GM13977 (cell line): ENCODE data around the gene PARS2.

Experiments
- DNase-seq: peaks from one replicate; pipeline ENCODE4 v3.0.0; 2012; ENCODE audit warnings: low spot score
- CTCF ChIP-seq: IDR thresholded peaks from 2 replicates; pipeline ENCODE4 v1.5.1; 2012; ENCODE audit warnings: mild to moderate bottlenecking, control low read depth; ENCODE audit not compliant: insufficient read depth; ENCODE audit errors: extremely low read depth, missing control alignments
- in situ Hi-C: fragments of 300-500 bp; cut with MboI; formaldehyde crosslinking; loops from one replicate; pipeline ENCODE4 v1.12.0; 2022; ENCODE audit warnings: low sequenced_read_pairs, low pct_unique_long_range_greater_than_20kb, mixed read lengths, inconsistent platforms; ENCODE audit not compliant: unreplicated experiment

PARS2 gene

DNA sequence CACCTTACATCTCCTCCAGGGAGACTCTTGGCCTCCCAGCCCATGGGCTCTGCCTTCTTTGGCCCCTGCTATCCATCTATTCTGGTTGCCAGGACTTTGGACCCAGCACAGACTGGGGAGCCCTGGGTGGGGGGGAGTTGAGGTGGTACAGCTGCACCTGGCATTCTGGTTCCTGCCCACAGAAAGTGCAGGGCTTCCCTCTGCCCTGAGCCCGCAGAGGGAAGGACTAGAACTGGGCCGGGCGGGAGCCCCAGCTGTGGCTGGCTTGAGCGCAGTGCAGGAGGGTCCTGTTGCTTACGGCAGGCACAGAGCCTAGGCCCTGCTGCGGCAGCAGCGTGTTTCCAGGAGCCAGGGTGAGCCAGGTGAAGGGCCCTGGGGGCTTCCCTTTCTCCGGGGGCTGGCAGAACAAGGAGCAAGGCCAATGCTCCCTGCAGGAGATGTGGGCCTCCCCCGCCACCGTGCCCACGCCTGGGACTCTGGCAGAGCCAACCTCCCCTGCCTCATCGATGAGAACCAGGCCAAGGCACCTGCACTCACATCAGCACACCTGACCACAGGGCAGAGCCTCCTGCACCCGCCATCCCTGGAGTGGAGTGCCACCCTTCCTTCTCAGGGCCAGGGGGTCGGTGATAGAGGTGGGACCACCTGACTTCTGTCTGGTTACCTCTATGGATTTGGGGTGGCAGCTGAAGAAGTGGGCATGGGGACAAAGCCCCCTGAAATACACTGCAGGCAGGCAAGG lies 16.1 kb downstream of the PARS2 start:
- in situ Hi-C loops, result no loop called here
- TF ChIP-seq CTCF, result no peak
- DNase-seq, result no peak

DNA sequence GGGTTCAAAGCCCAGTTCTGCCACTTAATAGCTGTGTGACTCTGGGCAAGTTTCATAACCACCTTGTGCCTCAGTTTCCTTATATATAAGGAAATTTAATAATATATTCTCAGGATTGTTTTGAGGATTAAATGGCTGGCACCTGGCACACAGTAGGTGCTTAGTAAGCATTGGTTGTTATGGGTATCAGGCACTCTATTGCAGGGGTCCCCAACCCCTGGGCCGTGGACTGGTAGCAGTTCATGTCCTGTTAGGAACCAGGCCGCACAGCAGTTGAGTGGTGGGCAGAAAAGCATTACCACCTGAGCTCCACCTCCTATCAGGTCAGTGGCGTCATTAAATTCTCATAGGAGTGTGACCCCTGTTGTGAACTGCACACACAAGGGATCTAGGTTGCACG lies 18.5 kb downstream of the PARS2 start:
- in situ Hi-C loops, result no loop called here
- DNase-seq, result no peak
- TF ChIP-seq CTCF, result no peak

DNA sequence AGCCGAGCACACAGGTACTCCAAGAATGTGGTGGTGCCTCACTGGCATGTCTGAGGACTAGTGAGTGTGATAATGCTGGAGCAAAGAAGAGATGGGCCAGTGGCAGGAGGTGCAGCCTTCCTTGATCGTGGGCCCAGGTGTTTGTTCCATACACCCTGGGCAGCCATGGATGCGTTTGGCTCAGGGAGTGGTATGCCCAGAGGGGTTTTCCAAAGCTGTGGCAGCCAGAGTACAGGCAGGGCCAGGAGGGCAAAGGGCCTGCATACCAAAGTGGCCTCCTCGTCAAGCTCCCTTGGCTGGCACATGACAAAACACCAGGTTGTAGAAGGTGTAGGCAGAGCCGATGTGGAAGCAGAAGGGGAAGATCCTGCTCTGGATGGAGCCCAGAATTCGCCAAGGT lies 19.0 kb downstream of the PARS2 start:
- TF ChIP-seq CTCF, result no peak
- DNase-seq, result no peak
- in situ Hi-C loops, result no loop called here

GRCh38 chr1:54744696-54745095 lies 19.6 kb downstream of the PARS2 start:
- DNase-seq, result peak; percentile 2
- in situ Hi-C loops, result no loop called here
- TF ChIP-seq CTCF, result no peak

DNA sequence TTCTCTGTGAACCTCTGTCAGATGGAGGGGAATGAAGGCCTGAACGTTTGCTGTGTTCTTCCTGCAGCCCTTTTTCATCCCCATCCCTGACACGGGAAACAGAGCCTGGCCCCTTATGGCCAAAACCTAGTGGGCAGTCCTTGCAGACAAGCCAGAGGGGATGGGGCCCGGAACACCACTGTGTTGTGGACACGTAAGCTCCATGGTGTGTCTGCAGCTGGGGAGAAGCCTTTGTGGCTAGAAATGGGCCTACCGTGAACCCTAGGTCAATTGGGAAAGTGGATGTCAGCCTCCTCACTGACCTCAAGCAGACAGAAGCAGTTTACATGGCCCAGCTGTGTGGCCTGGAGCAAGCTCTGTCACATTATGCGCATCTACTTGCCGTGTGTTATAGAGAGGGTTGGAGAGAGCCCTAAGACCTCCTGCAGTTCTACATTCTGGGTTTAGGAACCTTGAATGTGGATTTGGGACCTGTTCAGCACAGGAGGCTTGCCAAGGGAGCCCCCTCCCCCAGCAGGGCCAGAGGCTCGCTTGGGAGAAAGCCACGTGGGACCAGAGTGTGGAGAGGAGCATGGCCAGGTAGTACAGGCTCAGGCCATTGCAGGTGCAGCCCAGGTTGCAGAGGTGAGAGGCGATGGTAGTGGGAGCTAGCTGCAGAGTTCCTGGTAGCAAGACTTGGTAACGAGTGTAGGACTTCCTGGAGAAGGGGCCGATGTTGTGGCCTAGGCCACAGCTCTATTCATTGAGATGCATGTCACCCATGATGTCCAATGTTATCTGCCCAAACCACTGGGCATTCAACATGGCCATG lies 20.7 kb downstream of the PARS2 start:
- in situ Hi-C loops, result no loop called here
- TF ChIP-seq CTCF, result no peak
- peak; percentile 4 for DNase-seq

DNA sequence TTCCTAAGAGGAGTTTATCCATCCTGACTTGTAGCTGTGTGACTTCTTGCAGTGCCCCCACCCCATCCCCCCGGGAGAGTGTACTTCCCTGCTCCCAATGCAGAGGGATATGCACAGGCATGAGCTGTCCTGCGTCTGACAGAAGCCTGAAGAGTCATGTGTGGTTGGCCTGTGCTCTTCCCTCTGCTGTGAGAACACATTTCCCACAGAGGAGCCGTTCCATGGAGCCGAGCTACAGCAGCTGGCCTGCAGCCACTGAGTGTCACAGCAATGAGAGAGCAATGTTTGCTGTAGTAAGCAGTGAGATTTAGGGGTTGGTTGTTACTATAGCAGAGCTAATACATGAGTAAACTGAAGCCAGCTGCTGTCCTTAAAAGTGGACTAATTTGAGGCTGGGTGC lies 22.0 kb downstream of the PARS2 start:
- DNase-seq, result no peak
- in situ Hi-C loops, result no loop called here
- no peak for TF ChIP-seq CTCF
